Myocyte (in vitro differentiated cells): Measurements from ENCODE around the gene GPATCH4. TPM values are rescaled to one million over a fixed set of nuclear protein-coding genes. Genes with fewer than 3 reads are reported as not detected.
A peak's percentile ranks its signal among the peaks of the same experiment; 100 is the strongest.
"Not testable (repeated sequence)": the region's sequence is repeated elsewhere in the genome, so short reads cannot be mapped to it uniquely, and the experiment has no call there.

Experiments used
- DNase-seq: peaks from one replicate; pipeline ENCODE4 v3.0.0-alpha.2; 2012; ENCODE audit warnings: low read depth
- total RNA-seq: library from RNA; depleted of rRNA; stranded (reverse); fragments of >200 nt; gene quantifications from 2 replicates; pipeline ENCODE4 v1.2.3, GENCODE V29; 2014

GPATCH4 gene
- total RNA-seq, 1 donor from 2014 or later, result 23.4 TPM

DNA sequence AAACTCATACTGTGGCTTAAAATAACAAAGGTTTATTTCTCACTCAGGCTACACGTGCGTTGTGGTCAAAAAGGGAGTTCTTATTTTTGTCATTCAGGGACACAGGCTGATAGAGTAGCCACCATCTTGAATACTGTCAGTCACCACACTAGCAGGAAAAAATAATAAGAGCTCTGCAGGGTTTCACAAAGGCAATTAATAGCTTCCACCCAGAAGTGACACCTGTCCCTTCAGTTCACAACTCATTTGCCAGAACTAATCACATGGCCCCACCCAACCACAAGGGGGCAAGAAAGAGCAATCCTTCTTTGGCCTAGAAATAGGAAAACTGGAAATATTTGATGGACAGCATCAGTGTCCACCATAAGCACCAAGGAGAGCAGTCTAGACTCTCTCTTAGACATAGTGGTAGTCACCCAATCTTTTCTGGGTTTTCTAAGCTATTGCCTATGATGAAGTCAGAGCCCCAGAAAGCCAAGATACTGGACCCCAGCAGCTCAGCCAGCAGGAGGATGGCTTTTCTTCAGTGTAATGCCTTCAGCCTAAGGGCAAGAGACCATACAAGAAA is 26.1 kb upstream of the GPATCH4 start:
- peak; percentile 83 for DNase-seq

- no peak for DNase-seq
Observed at GRCh38 chr1:156626079-156626438, 24.8 kb upstream of the GPATCH4 start.

DNA sequence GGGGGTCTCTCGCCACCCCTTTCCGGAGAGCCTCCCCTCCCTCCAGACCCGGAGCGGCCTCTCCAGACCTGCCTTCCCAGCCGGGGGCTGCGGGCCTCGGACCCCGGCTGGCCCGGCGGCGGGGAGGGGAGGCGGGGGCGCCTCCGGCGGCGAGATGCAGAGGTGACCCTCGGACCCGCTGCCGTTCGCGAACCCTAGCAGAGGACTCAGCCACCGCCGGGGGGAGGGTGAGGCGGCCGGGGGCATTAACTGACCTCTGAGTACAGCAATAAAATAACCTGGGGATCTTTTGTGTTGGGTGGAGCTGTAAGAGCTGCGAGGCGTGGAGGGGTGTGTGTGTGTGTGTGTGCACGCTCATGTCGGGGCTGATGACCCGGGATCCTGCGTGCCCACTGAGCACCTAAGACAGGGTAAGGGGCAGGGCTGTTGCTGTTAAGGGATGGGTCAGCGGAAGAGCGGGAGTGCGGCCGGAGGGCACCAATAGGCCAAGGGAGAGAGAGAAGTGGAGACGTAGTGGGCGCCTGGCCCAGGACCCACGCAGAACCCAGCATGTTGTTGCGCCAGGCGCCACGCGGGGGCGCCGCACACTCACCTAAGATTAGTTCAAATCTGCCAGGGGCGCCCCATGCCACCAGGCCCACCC is 24.3 kb upstream of the GPATCH4 start:
- peak; percentile 50 for DNase-seq

- DNase-seq, result no peak
Observed at GRCh38 chr1:156624814-156625435, 23.6 kb upstream of the GPATCH4 start.

GRCh38 chr1:156623946-156624813 is 22.9 kb upstream of the GPATCH4 start:
- DNase-seq, result no peak

DNA sequence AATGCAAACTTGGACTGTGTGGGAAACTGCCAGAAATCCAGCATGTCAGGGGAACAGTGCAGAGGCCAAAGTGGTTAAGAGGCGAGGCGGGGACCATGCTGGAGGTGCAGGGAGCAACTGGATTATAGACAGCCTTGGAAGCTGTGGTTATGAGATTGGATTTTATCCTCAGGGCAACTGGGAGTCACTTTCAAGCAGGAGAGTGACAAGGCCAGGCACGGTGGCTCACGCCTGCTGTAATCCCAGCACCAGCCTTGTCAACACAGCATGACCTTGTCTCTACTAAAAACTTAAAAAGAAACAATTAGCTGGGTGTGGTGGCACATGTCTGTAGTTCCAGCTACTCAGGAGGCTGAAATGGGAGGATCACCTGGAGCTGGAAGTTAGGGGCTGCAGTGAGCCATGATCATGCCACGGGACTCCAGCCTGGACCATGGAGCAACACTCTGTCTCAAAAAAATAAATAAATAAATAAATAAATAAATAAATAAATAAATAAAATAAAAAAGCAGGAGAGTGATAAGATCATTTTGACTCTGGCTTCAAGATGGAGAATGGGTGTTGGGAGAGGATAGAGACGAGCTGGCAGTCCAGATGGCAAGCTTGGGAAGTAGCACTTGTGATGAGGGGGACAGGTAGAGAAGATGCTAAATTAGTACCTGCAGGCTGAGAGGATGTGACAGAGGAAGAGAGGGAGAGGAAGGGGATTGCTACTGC is 21.5 kb upstream of the GPATCH4 start:
- no peak for DNase-seq

DNA sequence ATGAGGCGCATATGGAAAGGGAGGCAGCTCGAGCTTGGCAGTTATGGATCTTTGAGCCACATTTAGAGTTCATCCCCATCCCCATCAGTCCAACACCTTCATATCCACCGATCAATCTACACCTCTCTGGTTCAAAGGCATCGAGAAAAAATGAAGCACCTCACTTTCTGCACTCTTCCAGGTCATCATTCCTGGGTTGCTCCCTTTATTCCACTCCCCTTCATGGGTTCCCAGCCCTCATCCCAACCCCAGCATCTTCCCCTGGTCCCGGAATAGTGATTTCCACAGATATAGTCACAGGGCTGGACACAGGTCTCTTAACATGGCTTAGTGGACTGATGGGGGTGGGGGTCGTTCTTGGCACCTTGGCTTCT is 18.3 kb upstream of the GPATCH4 start:
- no peak for DNase-seq

GRCh38 chr1:156618853-156619581 is 17.7 kb upstream of the GPATCH4 start, which contains the start of gene HAPLN2:
TSS of gene HAPLN2 (plus strand) at chr1:156619415. CDS start at chr1:156623491, 4,076 bp downstream.
- no peak for DNase-seq

- peak; percentile 48 for DNase-seq
Observed at GRCh38 chr1:156616463-156616862, 15.2 kb upstream of the GPATCH4 start.

DNA sequence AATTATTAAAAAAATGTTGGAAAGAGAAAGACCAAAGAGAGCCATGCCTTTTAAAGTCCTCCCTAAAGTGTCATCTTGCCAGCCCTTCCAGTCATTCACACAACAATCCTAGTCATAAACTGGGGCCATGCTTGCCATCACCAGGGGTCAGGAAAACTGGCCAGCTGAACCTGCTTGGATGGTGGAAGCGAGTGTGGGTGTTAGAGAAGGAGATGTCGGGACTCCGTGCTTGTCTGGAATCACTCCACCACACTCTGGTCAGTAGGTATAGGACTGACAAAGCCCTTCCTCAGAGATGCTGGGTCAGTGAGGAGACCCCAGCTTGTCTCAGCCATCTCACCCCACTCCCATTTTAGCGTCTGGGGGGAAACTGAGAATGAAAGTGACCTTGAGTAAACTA is 14.7 kb upstream of the GPATCH4 start:
- no peak for DNase-seq

- no peak for DNase-seq
Observed at GRCh38 chr1:156612666-156613065, 11.4 kb upstream of the GPATCH4 start.

DNA sequence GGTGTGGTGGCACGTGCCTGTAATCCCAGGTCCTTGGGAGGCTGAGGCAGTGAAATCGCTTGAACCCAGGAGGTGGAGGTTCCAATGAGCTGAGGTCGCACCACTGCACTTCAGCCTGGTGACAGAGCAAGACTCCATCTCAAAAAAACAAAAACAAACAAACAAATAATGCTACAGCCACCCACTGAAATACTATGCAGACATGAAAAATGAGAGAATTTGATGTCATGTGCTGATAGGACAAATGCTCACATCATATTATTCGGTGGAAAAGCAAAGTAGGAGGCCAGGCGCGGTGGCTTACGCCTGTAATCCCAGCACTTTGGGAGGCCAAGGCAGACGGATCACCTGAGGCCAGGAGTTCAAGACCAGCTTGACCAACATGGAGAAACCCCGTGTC is 8.8 kb upstream of the GPATCH4 start:
- DNase-seq, result not testable (repeated sequence)

GRCh38 chr1:156608981-156609380 is 7.7 kb upstream of the GPATCH4 start:
- DNase-seq, result no peak

DNA sequence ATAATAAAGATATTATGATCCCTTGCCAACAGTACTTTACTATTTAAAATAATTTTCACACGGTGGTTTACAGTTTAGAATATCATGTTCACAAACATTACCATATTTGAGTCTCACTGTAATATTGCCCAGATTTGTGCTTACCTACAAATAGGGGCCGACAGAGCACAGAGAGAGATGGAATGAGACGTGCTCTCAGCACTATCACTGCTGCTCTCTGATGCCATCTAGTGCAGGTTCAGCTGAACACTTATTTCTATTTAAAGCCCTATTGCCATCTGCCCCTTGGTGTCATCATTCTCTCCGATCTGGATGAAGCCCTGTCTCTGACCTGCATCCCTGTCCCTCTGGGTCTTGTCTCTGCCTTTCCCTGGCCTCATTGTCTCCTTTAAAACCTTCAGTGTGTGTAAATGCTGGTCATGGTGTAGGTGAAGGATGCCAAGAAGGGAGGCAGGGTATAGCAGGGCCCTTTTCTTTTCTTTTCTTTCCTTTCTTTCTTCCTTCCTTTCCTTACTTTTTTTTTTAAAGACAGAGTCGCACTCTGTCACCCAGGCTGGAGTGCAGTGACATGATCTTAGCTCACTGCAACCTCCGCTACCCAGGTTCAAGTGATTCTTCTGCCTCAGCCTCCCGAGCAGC is 6.9 kb upstream of the GPATCH4 start:
- peak; percentile 85 for DNase-seq

GRCh38 chr1:156607344-156607743 is 6.1 kb upstream of the GPATCH4 start:
- DNase-seq, result not testable (repeated sequence)

DNA sequence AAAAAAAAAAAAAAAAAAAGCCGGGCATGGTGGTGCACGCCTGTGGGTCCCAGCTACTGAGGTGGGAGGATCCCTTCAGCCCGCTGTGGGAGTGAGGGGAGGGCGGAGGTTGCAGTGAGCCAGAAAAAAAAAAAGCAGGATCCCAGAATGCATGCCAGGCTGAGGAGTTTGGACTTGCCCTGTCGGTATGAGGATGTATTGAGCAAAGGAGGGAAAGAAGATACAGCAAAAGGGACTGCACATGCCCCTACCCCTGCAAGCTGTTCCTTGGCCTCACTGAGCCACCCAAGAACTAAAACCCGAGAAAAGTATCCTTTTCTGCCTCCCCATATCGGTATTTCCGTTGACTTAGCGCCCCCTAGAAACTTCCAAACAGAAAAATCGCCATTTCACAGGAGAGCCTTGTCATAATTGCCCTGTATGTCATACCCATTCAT is 1.3 kb upstream of the GPATCH4 start:
- no peak for DNase-seq

- DNase-seq, result no peak
Observed at GRCh38 chr1:156601892-156602291, 613 bp upstream of the GPATCH4 start.

DNA sequence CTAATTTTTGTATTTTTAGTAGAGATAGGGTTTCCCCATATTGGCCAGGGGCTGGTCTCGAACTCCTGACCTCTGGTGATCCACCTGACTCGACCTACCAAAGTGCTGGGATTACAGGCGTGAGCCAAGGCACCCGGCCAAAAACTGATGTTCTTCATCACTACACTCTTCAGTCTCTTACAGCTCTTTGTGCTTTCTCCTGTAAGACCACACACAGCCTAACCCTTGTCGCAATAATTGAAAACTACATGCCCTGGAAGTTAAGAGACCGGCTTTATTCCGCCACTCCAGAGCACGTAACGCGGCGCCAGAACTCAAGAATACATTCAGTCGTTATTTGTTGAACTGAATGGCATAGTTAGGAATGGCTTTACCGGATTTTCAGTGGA is 552 bp downstream of the GPATCH4 start:
- no peak for DNase-seq

DNA sequence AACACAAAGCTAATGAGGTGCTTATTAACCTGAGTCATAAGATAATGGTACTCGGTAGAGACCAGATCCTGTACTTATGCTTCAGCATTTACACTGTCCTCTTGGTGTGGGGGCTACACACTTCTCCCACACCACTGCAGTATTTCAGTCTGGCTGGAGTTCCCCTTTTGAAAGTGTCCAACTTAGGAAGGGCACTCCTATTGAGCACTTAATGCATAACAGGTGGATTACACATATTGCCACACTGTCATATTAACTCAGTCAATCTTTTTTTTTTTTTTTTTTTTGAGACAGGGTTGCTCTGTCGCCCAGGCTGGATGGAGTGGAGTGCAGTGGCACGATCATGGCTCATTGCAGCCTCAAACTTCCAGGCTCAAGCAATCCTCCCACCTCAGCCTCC is 1.5 kb downstream of the GPATCH4 start:
- DNase-seq, result no peak
